ENCODE data around the gene INTS4. TPM values are rescaled to one million over a fixed set of nuclear protein-coding genes. Genes with fewer than 3 reads are reported as not detected.
"Not testable (repeated sequence)": the region's sequence is repeated elsewhere in the genome, so short reads cannot be mapped to it uniquely, and the experiment has no call there.

Gene INTS4
- total RNA-seq, 1 experiment from 2014 or later, result 43.9 TPM

DNA sequence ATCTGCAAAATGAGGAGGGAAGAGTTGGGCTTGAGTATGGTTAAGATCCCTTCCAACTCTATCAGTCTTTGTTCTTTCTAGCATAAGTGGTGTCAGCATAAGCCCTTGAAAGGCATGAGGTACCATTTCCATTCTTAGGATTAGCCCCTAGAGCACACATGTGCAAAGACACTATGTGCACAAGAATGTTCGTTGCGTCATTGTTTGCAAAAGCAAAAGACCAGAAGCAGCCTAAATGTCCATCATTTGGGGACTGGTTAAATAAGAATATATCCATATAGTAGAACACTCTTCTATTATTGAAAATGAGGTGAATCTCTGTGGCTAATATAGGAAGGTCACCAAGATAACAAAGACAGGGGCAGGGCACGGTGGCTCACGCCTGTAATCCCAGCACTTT is 38.6 kb upstream of the INTS4 start:
- no TSS peak for BruUV-seq (replicated peaks)
- H3K36me3 Mint-ChIP-seq (ENCODE audit: insufficient read depth, unreplicated experiment), result peaks cover 8% of the 10 kb centered on the region
- TF ChIP-seq, protein P1, sequence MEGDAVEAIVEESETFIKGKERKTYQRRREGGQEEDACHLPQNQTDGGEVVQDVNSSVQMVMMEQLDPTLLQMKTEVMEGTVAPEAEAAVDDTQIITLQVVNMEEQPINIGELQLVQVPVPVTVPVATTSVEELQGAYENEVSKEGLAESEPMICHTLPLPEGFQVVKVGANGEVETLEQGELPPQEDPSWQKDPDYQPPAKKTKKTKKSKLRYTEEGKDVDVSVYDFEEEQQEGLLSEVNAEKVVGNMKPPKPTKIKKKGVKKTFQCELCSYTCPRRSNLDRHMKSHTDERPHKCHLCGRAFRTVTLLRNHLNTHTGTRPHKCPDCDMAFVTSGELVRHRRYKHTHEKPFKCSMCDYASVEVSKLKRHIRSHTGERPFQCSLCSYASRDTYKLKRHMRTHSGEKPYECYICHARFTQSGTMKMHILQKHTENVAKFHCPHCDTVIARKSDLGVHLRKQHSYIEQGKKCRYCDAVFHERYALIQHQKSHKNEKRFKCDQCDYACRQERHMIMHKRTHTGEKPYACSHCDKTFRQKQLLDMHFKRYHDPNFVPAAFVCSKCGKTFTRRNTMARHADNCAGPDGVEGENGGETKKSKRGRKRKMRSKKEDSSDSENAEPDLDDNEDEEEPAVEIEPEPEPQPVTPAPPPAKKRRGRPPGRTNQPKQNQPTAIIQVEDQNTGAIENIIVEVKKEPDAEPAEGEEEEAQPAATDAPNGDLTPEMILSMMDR (IDR thresholded peaks at IDR 0.05; ENCODE audit: unreplicated experiment), result no peak
- CTCF ChIA-PET, result interaction anchor here (0.7 kb wide), 1 partner anchor 10 kb away, joined by 3 read pairs; no protein-coding TSS in a partner anchor
- no peaks in the 10 kb centered on the region for H3K9me3 Mint-ChIP-seq (ENCODE audit: low read depth, unreplicated experiment)
- H3K4me3 Mint-ChIP-seq (ENCODE audit: low read depth, unreplicated experiment), result no peak overlapping the region
- H3K4me1 Mint-ChIP-seq (ENCODE audit: low read depth, unreplicated experiment), result peaks cover 53% of the 10 kb centered on the region
- DNase-seq, result no peak
- no peaks in the 10 kb centered on the region for H3K27me3 Mint-ChIP-seq (ENCODE audit: unreplicated experiment)
- intact Hi-C loops (cut with micrococcal nuclease; ENCODE audit: unreplicated experiment), result no loop called here
- H3K27ac Mint-ChIP-seq (ENCODE audit: unreplicated experiment), result no peak overlapping the region

DNA sequence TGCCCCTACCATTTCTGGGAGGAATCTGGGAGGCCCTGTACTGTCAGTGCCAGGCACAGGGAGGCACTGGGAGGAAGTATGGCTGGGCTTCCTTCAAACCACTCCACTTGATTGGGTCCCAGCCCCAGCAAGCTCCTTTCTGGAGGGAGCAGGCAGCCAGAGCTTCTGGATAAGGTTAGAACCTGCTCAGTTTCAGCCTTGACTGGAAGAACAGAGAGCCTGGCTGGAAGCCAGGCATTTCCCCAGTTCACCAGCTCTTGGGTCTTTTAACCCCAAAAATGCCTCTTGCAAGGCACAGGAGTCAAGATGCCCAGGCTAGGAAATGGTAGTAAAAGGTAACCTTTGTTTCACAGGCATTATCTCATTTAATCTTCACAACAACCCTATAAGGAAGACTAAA is 37.6 kb upstream of the INTS4 start:
- CTCF ChIA-PET, result no interaction called here
- no peaks in the 10 kb centered on the region for H3K9me3 Mint-ChIP-seq (ENCODE audit: low read depth, unreplicated experiment)

DNA sequence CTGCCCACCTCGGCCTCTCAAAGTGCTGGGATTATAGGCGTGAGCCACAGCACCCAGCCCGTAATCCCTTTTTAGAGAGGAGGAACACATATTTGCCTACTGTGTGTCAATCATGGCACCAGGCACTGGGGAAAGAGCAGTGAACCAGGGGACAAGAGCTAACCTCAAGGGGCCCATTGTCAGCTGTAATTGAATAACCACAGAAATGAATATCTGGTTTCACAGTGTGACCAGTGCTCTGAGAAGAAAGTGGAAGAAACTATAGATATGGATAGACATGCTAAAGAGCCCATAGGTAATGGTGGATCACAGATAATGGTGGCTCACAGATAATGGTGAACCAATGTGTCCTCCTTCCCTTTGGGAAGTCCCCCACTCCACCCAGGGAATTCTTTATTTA is 37.2 kb upstream of the INTS4 start:
- TF ChIP-seq, protein P1 (IDR thresholded peaks at IDR 0.05; ENCODE audit: unreplicated experiment), result no peak
- Mint-ChIP-seq H3K27me3 (ENCODE audit: unreplicated experiment) (no peaks in the 10 kb centered on the region), H3K4me1 (ENCODE audit: low read depth, unreplicated experiment) (peaks cover 41% of the 10 kb centered on the region), H3K9me3 (ENCODE audit: low read depth, unreplicated experiment) (no peaks in the 10 kb centered on the region), H3K36me3 (ENCODE audit: insufficient read depth, unreplicated experiment) (peaks cover 6% of the 10 kb centered on the region), H3K4me3 (ENCODE audit: low read depth, unreplicated experiment) (no peak overlapping the region), H3K27ac (ENCODE audit: unreplicated experiment) (no peak overlapping the region)
- intact Hi-C loops (cut with micrococcal nuclease; ENCODE audit: unreplicated experiment), result no loop called here
- BruUV-seq (replicated peaks), result no TSS peak
- CTCF ChIA-PET, result interaction anchor here (0.7 to 1.4 kb wide), 2 partner anchors 14 to 493 kb away, joined by 3 to 7 read pairs; no protein-coding TSS in a partner anchor
- DNase-seq, result no peak

More for the DNA sequence above, 37.6 kb upstream of the INTS4 start:
- intact Hi-C loops (cut with micrococcal nuclease; ENCODE audit: unreplicated experiment), result no loop called here
- peaks cover 46% of the 10 kb centered on the region for H3K4me1 Mint-ChIP-seq (ENCODE audit: low read depth, unreplicated experiment)
- TF ChIP-seq, protein P1 (IDR thresholded peaks at IDR 0.05; ENCODE audit: unreplicated experiment), result no peak
- H3K27me3 Mint-ChIP-seq (ENCODE audit: unreplicated experiment), result no peaks in the 10 kb centered on the region
- no peak overlapping the region for H3K4me3 Mint-ChIP-seq (ENCODE audit: low read depth, unreplicated experiment)
- BruUV-seq (replicated peaks), result no TSS peak
- no peak overlapping the region for H3K27ac Mint-ChIP-seq (ENCODE audit: unreplicated experiment)
- no peak for DNase-seq
- peaks cover 6% of the 10 kb centered on the region for H3K36me3 Mint-ChIP-seq (ENCODE audit: insufficient read depth, unreplicated experiment)

DNA sequence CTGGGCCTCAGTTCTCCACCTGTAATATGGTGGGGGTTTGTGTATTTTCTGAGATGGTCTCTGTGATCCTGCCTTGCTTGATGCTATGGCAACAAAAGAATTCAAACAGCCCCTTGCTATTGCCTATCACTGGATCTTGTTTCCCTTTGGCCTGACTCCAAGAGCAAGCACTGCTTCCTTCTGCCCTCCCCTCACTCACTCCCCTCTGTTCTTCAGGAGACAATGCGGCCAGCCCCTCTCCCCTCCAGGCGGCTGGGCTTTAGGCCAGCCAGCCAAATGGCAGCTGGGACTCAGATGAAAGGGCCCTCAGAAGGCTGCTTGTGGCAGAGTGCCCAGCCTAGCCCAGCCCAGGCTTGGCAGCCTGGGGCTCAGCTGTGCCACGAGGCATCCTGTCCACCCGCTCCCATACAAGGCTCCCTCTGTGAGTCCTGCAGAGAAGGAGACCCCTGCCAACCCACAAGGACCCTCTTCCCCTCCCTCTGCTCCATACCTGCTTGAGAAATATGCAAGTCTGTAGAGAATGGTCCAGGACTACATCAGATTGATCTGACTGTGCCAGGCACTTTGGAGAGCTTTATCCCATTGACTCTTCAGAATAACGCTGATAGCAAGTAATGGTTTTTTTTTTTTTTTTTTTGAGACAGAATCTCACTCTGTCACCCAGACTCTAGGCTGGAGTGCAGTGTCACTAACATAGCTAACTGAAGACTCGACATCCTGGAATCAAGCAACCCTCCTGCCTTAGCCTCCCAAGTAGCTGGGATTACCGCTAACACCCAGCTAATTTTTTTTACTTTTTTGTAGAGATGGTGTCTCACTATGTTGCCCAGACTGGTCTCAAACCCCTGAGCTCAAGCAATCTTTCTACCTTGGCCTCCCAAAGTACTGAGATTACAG is 36.2 kb upstream of the INTS4 start:
- H3K4me1 Mint-ChIP-seq (ENCODE audit: low read depth, unreplicated experiment), result peaks cover 37% of the 10 kb centered on the region
- TF ChIP-seq, protein P1 (IDR thresholded peaks at IDR 0.05; ENCODE audit: unreplicated experiment), result no peak
- H3K36me3 Mint-ChIP-seq (ENCODE audit: insufficient read depth, unreplicated experiment), result peaks cover 6% of the 10 kb centered on the region
- no TSS peak for BruUV-seq (replicated peaks)
- H3K4me3 Mint-ChIP-seq (ENCODE audit: low read depth, unreplicated experiment), result peak overlapping the region; percentile 26
- CTCF ChIA-PET, result interaction anchor here (0.7 to 1.4 kb wide), 3 partner anchors 9 to 494 kb away, joined by 3 to 7 read pairs (median 5); no protein-coding TSS in a partner anchor
- intact Hi-C loops (cut with micrococcal nuclease; ENCODE audit: unreplicated experiment), result no loop called here
- no peaks in the 10 kb centered on the region for H3K27me3 Mint-ChIP-seq (ENCODE audit: unreplicated experiment)
- H3K27ac Mint-ChIP-seq (ENCODE audit: unreplicated experiment), result peak overlapping the region; percentile 56
- peak; percentile 83 for DNase-seq
- H3K9me3 Mint-ChIP-seq (ENCODE audit: low read depth, unreplicated experiment), result no peaks in the 10 kb centered on the region

DNA sequence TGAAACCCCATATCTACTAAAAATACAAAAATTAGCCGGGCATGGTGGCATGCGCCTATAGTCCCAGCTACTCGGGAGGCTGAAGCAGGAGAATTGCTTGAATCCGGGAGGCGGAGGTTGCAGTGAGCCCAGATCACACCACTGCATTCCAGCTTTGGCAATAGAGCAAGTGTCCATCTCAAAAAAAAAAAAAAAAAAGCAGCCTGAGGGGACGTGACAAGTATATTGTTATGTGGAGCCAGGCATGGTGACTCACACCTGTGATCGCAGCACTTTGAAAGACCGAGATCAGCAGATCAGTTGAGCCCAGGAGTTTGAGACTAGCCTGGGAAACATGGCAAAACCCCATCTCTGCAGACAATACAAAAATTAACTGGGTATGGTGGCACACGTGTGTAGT is 34.0 kb upstream of the INTS4 start:
- H3K36me3 Mint-ChIP-seq (ENCODE audit: insufficient read depth, unreplicated experiment); H3K27me3 Mint-ChIP-seq (ENCODE audit: unreplicated experiment); H3K9me3 Mint-ChIP-seq (ENCODE audit: low read depth, unreplicated experiment); H3K4me3 Mint-ChIP-seq (ENCODE audit: low read depth, unreplicated experiment); intact Hi-C loops (cut with micrococcal nuclease; ENCODE audit: unreplicated experiment); BruUV-seq (replicated peaks): not testable (repeated sequence)
- Mint-ChIP-seq H3K4me1 (ENCODE audit: low read depth, unreplicated experiment) (peaks cover 34% of the 10 kb centered on the region), H3K27ac (ENCODE audit: unreplicated experiment) (peak overlapping the region; percentile 32)
- DNase-seq, result peak; percentile 35
- CTCF ChIA-PET, result interaction anchor here (1.0 kb wide), 1 partner anchor 34 kb away, joined by 3 read pairs; the partner anchor contains the start of gene INTS4
